ENCODE measurements around the gene MYL11.

DNA sequence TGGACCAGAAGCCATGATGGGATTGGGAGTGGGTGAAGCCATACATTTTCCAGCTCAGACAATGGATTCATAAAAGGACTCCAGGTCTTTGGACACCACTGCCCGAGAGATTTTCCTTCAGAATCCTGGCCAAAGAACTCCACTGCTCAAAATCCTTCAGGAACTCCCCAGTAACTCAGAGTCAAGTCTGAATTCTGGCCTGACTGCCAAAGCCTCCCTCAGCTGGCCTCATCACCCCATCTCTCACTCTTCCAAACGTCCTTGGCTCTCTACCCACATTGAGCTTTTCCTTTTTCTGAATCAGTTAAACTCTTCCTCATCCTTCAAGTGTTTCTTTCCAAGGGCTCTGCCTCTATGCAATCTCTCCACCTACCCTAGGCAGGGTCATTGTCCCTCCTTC lies 8.9 kb downstream of the MYL11 start:
- TF ChIP-seq POLR2A (IDR thresholded peaks at IDR 0.05), result no peak
- TF ChIP-seq POLR2AphosphoS5 (IDR thresholded peaks at IDR 0.05), result no peak
- TF ChIP-seq, protein P1, sequence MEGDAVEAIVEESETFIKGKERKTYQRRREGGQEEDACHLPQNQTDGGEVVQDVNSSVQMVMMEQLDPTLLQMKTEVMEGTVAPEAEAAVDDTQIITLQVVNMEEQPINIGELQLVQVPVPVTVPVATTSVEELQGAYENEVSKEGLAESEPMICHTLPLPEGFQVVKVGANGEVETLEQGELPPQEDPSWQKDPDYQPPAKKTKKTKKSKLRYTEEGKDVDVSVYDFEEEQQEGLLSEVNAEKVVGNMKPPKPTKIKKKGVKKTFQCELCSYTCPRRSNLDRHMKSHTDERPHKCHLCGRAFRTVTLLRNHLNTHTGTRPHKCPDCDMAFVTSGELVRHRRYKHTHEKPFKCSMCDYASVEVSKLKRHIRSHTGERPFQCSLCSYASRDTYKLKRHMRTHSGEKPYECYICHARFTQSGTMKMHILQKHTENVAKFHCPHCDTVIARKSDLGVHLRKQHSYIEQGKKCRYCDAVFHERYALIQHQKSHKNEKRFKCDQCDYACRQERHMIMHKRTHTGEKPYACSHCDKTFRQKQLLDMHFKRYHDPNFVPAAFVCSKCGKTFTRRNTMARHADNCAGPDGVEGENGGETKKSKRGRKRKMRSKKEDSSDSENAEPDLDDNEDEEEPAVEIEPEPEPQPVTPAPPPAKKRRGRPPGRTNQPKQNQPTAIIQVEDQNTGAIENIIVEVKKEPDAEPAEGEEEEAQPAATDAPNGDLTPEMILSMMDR (IDR thresholded peaks at IDR 0.05), result no peak
